Osteocyte (in vitro differentiated cells): Measurements from ENCODE around the gene SIPA1L3. TPM values are rescaled to one million over a fixed set of nuclear protein-coding genes. Genes with fewer than 3 reads are reported as not detected.

Source experiments
- DNase-seq: peaks from one replicate; pipeline ENCODE4 v3.0.0; 2021; ENCODE audit warnings: mixed read lengths; ENCODE audit not compliant: unreplicated experiment; ENCODE audit errors: extremely low spot score
- H3K27ac Mint-ChIP-seq: one replicate; pipeline ENCODE4 v1.8.0; 2021; ENCODE audit warnings: mild to moderate bottlenecking, mixed read lengths; ENCODE audit not compliant: unreplicated experiment
- H3K27me3 Mint-ChIP-seq: one replicate; pipeline ENCODE4 v1.8.0; 2021; ENCODE audit warnings: mixed read lengths; ENCODE audit not compliant: unreplicated experiment
- H3K36me3 Mint-ChIP-seq: one replicate; pipeline ENCODE4 v1.8.0; 2021; ENCODE audit warnings: mixed read lengths; ENCODE audit not compliant: unreplicated experiment
- H3K4me1 Mint-ChIP-seq: one replicate; pipeline ENCODE4 v1.8.0; 2021; ENCODE audit warnings: mixed read lengths; ENCODE audit not compliant: unreplicated experiment
- H3K4me3 Mint-ChIP-seq: one replicate; pipeline ENCODE4 v1.8.0; 2021; ENCODE audit warnings: mild to moderate bottlenecking, moderate library complexity, mixed read lengths; ENCODE audit not compliant: unreplicated experiment
- H3K9me3 Mint-ChIP-seq: one replicate; pipeline ENCODE4 v1.8.0; 2021; ENCODE audit warnings: mixed read lengths; ENCODE audit not compliant: unreplicated experiment
- total RNA-seq: library from RNA; stranded (reverse); gene quantifications from 2 replicates; pipeline ENCODE4 v1.2.1, GENCODE V29; 2021
- TF ChIP-seq, protein P1 (sequence below): fragments of 200-600 bp; sonication (generic); IDR thresholded peaks from 2 replicates; pipeline ENCODE4 v1.5.0; 2021; ENCODE audit warnings: antibody characterized with exemption, mild to moderate bottlenecking, moderate library complexity

Gene SIPA1L3
- total RNA-seq, 1 donor from 2014 or later: 27.1 TPM

GRCh38 chr19:38111898-38112297, 204.9 kb downstream of the SIPA1L3 start:
- DNase-seq: no peak
- H3K36me3 Mint-ChIP-seq: peaks cover 26% of the 10 kb centered on the region
- no peak overlapping the region for H3K27ac Mint-ChIP-seq
- H3K27me3 Mint-ChIP-seq: no peaks in the 10 kb centered on the region
- H3K4me1 Mint-ChIP-seq: peaks cover 2% of the 10 kb centered on the region
- H3K4me3 Mint-ChIP-seq: no peak overlapping the region
- H3K9me3 Mint-ChIP-seq: no peaks in the 10 kb centered on the region
- TF ChIP-seq, protein P1, sequence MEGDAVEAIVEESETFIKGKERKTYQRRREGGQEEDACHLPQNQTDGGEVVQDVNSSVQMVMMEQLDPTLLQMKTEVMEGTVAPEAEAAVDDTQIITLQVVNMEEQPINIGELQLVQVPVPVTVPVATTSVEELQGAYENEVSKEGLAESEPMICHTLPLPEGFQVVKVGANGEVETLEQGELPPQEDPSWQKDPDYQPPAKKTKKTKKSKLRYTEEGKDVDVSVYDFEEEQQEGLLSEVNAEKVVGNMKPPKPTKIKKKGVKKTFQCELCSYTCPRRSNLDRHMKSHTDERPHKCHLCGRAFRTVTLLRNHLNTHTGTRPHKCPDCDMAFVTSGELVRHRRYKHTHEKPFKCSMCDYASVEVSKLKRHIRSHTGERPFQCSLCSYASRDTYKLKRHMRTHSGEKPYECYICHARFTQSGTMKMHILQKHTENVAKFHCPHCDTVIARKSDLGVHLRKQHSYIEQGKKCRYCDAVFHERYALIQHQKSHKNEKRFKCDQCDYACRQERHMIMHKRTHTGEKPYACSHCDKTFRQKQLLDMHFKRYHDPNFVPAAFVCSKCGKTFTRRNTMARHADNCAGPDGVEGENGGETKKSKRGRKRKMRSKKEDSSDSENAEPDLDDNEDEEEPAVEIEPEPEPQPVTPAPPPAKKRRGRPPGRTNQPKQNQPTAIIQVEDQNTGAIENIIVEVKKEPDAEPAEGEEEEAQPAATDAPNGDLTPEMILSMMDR: no peak

DNA sequence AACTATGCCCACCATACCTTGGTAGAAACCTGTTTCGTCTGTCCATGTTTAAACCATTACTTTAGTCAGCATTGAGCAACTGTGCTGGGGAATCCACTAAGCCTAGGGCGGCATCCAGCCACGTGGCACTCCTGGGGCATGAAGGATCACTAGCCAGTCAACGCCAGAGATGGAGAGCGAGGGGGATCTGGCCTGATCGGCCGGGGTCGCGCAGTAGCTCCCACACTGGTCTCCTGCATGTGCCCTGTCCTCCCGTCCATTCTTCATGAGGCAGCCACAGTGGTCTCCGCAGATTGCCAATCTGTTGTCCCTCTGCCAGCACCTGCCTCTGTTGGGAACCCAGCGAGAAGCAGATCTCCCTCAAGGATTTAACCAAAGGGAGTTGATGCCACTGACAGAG, 207.6 kb downstream of the SIPA1L3 start:
- H3K36me3 Mint-ChIP-seq: peaks cover 27% of the 10 kb centered on the region
- H3K27me3 Mint-ChIP-seq: no peaks in the 10 kb centered on the region
- no peak overlapping the region for H3K4me3 Mint-ChIP-seq
- no peak for DNase-seq
- no peaks in the 10 kb centered on the region for H3K4me1 Mint-ChIP-seq
- H3K9me3 Mint-ChIP-seq: no peaks in the 10 kb centered on the region
- TF ChIP-seq, protein P1: no peak
- no peak overlapping the region for H3K27ac Mint-ChIP-seq

GRCh38 chr19:38115271-38115802, 208.3 kb downstream of the SIPA1L3 start:
- H3K4me1 Mint-ChIP-seq: no peaks in the 10 kb centered on the region
- H3K27me3 Mint-ChIP-seq: no peaks in the 10 kb centered on the region
- peaks cover 5% of the 10 kb centered on the region for H3K9me3 Mint-ChIP-seq
- H3K4me3 Mint-ChIP-seq: no peak overlapping the region
- no peak for DNase-seq
- peaks cover 34% of the 10 kb centered on the region for H3K36me3 Mint-ChIP-seq
- no peak overlapping the region for H3K27ac Mint-ChIP-seq
- TF ChIP-seq, protein P1: no peak

- no peak for DNase-seq
- Mint-ChIP-seq H3K4me3 (no peak overlapping the region), H3K27ac (no peak overlapping the region), H3K36me3 (peaks cover 34% of the 10 kb centered on the region), H3K9me3 (peaks cover 8% of the 10 kb centered on the region), H3K27me3 (no peaks in the 10 kb centered on the region), H3K4me1 (no peaks in the 10 kb centered on the region)
- TF ChIP-seq, protein P1: no peak
These were observed 211.2 kb downstream of the SIPA1L3 start for GRCh38 chr19:38118176-38118575.

GRCh38 chr19:38120471-38121025, 213.5 kb downstream of the SIPA1L3 start:
- DNase-seq: no peak
- peaks cover 30% of the 10 kb centered on the region for H3K36me3 Mint-ChIP-seq
- no peaks in the 10 kb centered on the region for H3K27me3 Mint-ChIP-seq
- TF ChIP-seq, protein P1: no peak
- H3K27ac Mint-ChIP-seq: no peak overlapping the region
- no peak overlapping the region for H3K4me3 Mint-ChIP-seq
- H3K9me3 Mint-ChIP-seq: peaks cover 8% of the 10 kb centered on the region
- H3K4me1 Mint-ChIP-seq: no peaks in the 10 kb centered on the region
